ELR (cell line): Measurements from ENCODE around the gene SEPTIN3.
A peak's percentile ranks its signal among the peaks of the same experiment; 100 is the strongest.
"Not testable (repeated sequence)": the region's sequence is repeated elsewhere in the genome, so short reads cannot be mapped to it uniquely, and the experiment has no call there.

Experiments
- DNase-seq: peaks from one replicate; pipeline ENCODE4 v3.0.0-alpha.2; 2015; ENCODE audit warnings: low read depth

Gene SEPTIN3

DNA sequence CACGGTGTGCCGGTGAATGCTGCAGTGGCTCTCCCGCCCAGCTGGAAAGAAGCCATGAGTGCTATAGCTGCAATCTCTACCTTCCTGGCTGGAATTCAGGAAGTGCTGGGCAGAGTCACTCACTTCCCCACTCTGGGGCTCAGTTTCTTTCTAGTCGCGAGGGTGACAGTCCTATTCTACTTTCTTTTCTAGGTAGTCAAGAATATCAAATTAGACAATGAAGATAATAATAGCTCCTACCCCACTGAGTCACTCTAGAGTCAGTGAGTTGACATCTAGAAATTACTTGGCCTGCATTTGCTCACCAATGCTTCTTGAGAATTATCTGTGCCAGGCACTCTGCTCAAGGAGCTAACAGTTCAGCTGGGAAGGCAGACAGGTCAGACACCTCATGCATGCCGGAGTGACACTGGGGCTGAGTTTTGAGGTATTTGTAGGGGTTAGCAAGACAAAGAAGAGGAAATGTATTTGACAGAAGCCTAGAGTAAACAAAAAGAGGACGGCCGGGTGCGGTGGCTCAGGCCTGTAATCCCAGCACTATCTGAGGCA is 25.5 kb upstream of the SEPTIN3 start:
- DNase-seq = peak; percentile 37

DNA sequence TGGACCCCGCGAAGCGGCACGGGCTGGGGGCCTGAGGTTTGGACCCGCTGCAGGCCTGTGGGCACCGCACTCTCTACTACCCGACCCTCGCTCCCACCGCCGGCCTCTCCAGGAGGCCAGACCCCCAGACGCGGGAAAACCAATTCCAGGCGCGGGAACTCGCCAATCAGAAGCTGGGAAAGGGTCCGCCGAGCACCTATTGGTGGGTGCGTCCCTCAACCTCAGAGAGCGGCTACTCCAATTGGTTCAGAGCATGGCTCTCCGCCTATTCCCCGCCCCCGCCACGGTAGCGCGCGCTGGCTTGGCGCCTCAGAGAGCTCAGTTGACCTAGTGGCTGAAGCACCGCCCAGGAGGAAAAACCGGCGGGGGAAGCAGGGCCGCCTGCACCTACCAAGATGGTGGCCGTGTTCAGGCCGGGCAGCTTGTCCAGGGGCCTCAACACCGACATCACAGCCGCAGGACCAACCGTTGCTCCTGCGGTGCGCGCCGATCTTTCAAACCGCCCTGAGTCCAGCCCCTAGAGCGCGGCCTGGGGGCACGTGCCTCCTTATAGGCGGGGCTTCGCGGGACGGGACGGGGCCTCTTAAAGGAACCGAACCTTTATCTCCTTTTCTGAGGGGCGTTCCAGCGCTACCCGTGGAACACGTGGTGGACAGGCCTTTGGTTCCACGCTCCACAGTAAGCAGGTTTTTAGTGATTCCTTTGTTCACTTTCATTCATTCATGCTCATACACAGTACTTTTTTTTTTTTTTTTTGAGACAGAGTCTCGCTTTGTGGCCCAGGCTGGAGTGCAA is 22.4 kb upstream of the SEPTIN3 start, which contains the start of gene CENPM:
Gene CENPM (minus strand): TSS at position 524 of the 795 bp plus-strand sequence. CDS start 76 bp downstream, at position 448.
- peak; percentile 98 for DNase-seq

DNA sequence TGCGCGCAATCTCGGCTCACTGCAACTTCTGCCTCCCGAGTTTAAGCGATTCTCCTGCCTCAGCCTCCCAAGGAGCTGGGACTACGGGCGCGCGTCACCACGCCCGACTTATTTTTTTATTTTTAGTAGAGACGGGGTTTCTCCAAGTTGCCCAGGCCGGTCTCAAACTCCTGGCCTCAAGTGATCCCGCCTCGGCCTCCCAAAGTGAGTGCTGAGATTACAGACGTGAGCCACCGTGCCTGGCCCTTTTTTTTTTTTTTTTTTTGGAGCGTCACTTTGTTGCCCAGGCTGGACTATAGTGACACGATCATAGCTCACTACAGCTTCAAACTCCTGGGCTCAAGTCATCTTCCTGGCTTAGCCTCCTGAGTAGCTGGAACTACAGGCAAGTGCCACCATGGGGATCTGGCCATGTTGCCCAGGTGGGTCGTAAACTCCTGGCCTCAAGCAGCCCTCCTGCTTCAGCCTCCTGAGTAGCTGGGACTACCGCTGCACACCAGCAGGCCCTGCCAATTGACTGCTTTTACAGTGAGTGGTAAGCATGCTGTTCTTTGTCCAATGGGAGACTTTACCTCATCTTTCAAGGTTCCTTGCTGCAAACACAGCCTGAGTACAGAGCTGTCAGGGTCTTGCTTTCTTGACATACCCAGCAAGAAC is 21.7 kb upstream of the SEPTIN3 start:
- DNase-seq = no peak

DNA sequence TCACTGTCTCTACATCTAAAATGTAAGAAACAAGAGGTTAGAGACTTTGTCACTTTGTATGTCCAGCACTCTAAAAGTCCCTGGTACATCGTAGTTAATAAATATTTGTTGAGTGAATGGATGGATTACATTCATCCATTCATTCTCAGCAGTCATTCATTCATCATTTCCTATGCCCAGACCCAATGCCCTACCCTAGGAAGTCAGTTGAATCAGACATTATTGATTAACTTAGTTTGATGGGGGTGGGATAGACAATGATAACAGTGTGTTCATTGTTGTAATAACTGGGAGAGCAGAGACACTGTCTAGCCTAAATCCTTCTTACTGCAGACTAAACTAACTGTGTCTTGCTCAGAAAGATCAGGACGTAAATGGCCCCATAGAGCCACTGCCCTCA is 21.1 kb upstream of the SEPTIN3 start:
- DNase-seq = no peak

DNA sequence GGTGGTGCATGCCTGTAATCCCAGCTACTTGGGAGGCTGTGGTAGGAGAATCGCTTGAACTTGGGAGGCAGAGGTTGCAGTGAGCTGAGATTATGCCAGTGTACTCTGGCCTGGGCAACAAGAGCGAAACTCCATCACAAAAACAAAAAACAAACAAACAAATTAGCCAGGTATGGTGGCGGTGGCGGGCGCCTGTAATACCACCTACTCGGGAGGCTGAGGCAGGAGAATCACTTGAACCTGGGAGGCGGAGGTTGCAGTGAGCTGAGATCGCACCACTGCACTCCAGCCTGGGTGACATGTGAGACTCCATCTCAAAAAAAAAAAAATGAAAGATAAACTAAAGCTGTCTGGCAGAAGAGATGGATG is 20.3 kb upstream of the SEPTIN3 start:
- DNase-seq = not testable (repeated sequence)

DNA sequence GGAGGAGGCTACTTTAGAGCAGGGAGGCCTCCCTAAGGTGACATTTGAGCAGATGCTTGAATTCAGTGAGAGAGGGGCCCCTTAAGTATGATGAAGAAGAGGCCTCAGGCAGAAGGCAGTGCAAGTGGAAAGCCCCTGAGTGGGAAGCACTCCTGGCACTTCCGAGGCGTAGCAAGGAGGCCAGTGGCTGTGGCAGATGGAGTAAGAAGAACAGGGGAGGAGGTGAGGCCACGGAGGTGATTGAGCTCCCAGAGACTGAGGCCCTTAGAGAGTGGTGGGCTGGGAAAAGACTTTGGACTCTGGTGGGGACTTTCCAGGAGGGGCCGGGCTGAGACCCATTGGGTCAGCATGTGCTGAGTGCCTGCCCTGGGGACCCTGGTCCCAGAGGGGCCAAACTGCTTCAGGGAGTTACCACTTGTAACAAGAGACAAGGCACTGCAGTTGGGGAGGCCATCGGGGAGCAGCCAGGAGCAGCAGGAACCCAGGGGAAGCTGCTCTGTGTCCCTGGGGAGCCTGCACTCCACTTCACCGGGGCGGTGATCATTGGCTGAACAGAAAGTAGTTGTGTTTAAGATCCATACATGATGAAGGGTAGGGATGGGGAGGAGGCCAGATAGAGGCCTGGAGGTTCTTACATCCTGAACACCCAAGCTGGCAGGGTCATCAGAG is 19.8 kb upstream of the SEPTIN3 start:
- DNase-seq = no peak

DNA sequence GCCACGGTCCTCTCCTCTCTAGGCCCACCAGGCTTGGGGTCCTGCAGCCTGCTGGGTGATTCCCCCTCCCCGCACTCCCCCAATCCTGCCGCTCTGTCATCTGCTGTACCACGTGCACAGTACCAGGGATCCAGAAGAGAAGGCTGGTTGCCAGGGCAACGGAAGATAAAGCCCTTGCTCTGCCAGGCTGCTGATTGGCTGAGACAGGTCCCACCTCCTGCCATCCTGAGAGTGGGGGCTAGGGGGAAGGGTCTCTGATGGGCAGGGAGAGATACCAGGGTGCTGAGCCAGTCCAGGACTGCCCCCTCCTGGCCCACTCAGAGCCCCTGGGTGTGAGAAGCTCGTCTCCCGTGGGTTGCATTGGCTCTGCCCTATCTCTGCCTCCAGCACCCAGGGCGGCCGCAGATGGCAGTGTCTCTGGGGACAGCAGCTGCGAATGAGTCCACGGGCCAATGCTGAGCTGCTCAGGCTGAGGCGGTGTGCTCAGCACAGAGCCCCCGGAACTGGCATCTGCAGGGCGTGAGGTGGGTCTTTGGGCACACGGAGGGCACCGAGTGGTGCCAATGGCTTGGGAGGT is 17.3 kb upstream of the SEPTIN3 start, which contains the start of gene SMIM45:
Gene SMIM45 (plus strand): TSS at position 253 of the 577 bp plus-strand sequence.
- no peak for DNase-seq

DNA sequence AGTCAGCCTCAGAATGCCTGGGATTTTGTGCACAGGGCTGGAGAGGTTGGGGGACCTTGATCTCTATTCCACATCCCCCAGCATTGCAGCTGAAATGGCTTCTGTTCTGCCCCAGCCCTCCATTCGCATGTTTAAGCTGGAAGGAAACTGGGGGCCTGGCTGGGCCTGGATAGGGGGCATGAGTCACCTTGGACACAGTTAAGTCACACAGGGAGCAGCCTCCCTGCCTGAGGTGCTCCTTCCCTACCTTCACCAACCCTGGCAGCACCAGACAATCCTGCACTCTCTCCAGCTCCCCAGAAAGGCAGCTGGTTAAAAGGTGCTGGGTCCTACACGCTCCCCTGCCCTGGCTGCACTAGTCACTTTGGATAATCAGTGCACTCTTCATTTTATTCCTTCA is 16.5 kb upstream of the SEPTIN3 start:
- peak; percentile 44 for DNase-seq

DNA sequence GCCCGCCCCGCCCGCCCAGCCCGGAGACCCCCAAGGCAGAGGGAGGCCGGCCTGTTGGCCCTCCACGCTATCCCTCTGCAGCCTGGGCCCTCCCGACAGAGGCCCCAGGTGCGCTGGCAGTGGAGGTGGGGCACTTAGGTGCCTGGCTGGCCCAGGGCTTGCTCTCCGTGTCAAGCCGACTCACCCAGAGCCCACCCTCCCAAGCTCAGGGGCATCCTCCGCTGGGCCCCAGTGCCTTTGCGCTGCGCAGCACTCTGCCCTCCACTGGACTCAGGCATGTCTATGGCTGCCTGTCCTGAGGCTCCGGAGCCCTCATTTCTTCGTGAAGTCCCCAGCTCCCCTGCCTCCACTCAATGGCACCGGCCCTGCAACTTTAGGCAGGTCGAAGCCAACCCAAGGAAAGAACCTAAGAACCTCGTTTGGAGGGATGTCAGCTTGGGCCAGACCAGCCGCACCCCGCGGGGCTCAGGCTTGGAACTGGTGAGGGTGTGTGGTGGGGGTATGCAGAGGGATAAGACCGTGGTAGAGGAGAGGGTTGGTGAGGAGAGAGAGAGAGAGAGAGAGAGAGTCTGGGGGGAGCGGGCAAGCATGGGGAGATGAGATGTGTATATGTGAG is 11.2 kb upstream of the SEPTIN3 start:
- DNase-seq = no peak

DNA sequence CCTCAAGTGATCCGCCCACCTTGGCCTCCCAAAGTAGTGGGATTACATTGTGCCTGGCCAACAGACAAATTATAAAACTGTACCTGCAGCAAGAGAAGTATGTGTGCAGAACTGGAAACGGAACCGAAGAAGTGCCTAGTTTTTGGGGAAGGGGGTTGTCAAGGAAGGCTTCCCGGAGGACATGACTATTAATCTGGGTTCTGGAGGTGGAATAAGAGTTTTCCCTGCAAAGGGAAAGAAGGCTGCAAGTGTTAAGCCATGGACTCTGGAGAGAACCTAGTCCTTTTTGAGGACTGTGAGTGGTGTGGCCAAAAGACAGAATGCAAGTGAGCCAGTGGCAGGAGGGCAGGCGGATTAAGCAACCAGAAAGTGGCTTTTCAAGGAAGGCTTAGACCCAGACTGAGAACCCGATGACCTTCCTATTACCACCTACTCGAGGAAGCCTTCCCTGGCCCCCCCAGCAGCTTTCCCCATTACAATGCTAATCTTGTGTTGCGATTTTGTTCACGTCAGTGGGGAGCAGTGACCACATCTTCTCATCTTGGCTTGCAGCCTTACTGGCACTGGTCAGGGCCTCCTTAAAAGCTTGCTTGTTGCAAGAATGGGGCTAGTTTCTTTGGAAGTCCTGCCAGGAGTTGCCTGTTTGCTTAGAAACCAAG is 5.7 kb upstream of the SEPTIN3 start:
- no peak for DNase-seq

DNA sequence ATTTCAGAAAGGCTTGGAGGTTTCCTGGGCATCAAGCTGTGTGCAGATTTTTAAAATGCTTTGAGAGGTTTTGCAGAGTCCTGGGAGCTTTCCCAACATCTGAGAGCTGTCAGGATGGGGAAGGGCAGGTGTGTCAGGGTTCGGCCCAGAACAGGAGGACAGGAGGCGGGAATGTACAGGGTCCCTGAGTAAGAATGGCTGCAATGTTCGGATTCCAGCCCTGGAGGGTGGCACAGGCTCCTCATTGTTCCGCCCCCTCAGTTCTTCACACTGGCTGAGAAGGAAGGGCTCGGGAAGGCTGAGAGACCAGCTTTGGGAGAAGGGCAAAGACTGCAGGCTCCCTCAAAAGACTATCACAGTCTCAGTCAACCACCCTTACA is 5.1 kb upstream of the SEPTIN3 start:
- no peak for DNase-seq

DNA sequence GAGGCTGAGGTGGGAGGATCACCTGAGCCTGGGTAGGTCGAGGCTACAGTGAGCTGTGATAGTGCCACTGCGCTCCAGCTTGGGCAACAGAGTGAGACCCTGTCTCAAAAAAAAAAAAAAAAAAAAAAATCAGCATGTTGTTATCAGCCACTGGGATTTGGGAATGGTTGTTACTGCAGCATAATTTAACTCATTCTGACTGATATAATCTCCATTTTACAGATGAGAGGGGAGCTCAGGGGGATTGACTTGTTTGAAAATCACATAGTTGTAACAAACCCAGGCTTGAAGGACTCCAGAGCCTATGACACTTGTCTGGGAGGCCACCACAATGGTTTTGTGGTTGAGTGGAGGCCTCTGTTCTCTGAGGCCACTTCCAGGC is 3.0 kb upstream of the SEPTIN3 start:
- DNase-seq = no peak

DNA sequence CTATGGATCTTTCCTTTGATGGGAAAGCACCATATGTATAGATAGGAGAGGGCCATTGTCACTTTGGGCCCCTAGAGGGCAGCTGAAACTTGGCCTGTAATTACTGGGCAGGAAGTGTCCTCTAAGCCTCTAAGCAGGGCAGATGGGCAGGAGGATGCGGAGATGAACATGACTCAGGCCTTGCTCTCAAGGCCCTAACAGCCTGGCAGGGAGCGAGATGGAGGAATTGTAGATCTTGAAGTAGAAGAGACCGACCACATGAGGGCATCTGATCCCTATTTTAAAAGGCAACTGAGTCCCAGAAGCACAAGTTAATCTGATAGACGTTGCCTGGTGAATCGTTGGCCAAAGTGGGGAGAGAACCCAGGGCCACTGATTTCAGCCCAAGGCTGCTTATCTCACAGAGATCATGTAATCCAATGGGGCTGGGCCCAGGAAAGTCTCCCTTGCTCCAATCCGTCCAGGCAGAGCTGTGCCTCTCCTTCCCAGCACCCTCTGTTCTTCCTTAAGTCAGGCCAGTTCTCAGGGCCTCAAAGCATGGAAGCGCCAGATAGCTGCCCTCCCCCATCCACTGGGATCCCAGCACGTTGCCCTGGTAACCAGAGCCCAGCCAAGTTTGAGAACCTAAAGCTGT is 2.5 kb upstream of the SEPTIN3 start:
- peak; percentile 97 for DNase-seq

DNA sequence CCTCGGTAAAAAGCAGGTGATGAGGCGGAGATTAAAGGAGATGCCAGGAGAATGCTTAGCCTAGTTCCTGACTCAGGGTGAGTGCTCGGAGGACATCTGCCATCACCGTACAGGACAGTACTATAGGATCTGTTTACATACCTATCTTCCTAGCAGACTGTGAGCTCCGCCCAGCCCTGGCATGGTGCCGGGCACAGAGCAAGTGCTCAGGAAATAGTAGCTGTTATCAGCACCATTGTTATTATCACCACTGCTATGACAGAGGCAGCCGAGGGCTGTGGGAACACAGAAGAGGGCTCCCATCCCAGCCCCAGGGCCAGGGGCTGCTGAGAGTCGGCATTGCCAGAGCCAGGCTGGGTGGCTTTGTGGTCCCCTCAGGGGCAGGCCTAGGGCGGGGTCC is 642 bp upstream of the SEPTIN3 start:
- DNase-seq = peak; percentile 15

DNA sequence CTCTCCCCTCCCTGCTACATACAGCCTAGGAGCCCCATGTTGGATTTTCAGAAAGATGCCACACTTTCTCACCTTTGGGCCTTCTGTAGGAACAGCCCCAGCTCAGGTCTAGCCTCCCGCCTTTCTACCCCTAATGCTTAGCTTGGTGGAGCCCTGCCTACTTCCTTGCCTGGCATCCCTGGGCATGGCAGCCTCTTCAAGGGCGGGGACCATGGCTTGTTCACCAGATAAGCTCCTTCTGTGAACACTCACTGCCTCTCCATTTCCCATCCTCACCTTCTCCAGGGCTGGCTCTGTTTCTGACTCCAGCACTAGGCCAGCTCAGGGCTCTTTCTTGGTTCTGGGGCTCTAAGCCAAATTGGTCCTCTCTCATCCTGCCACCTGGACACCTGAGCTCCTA is 1.4 kb downstream of the SEPTIN3 start:
- DNase-seq = no peak

DNA sequence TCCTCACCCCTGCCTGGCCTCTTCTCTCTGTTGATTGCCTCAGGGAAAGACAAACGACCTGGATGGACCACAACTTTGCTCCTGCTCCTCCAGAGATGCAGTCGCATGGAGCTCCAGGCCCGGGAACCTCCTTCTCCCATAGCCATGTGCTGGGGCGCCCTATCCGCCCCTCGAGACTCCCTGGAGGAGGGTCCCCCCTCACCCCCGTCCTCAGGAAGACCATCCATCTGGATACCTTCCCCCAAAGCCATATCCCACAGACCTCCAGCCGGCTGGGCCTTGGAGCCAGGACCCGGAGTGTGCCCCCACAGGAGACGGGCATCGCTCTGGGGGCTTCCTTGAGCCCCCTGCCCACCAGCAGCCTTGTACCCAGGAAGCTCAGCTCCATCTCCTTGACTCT is 2.2 kb downstream of the SEPTIN3 start:
- no peak for DNase-seq

DNA sequence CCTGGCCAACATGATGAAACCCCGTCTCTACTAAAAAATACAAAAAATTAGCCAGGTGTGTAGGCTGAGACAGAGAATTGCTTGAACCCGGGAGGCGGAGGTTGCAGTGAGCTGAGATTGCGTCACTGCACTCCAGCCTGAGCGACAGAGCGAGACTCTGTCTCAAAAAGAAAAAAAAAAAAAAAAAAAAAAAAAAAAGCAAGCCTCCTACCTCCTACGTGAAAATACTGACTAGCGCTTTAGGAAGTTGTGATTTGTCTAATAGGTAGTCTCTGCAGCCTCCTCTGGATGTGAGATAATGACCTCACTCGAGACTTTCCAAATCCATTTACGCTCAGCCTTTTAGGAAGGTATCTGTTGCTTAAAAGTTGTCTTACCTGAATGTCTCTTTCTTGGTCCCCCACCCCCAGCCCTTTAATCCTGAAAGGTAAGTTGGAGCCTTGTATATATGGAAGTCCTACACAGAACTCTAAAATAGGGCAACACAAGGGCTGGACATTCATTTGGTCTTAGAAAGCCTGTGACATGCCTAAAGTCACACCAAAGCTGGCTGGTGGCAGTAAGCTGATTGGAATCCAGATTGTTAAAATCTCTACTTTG is 5.5 kb downstream of the SEPTIN3 start:
- DNase-seq = no peak

DNA sequence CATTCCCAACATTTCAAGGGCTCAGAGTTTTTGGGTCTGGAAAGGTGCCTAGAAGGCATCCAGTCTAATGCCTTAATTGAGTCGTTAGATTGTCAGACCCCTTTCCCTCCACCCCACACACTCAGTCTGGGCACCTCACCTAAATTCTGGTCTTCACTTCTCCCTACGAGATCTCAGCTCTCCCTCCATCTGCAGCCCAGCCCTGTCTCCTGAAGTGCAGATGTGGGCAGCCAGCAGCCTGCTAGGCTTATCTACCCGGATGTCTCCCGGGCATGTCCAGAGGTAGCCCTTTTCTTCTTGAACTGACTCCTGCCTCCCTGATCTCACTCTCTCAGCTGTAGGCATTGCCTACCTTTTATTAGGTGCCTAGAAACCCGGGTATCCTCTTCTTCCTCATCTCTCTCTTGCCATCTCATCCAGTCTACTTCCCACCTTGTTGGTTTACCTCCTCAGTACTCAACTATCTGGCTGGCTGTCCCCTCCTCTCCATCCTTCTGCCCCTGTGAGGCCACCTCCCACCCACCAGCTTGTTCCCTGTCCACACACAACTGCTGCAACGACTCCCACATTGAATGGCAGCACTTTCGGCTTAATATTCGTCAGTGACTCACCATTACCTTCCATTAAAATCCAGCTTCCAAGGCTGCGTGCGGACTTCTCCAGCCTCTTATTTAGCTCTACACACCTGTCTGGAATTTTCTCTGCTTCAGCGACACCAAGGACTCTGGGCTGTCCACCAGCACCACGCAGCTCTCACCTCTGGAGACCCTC is 6.2 kb downstream of the SEPTIN3 start:
- DNase-seq = no peak

DNA sequence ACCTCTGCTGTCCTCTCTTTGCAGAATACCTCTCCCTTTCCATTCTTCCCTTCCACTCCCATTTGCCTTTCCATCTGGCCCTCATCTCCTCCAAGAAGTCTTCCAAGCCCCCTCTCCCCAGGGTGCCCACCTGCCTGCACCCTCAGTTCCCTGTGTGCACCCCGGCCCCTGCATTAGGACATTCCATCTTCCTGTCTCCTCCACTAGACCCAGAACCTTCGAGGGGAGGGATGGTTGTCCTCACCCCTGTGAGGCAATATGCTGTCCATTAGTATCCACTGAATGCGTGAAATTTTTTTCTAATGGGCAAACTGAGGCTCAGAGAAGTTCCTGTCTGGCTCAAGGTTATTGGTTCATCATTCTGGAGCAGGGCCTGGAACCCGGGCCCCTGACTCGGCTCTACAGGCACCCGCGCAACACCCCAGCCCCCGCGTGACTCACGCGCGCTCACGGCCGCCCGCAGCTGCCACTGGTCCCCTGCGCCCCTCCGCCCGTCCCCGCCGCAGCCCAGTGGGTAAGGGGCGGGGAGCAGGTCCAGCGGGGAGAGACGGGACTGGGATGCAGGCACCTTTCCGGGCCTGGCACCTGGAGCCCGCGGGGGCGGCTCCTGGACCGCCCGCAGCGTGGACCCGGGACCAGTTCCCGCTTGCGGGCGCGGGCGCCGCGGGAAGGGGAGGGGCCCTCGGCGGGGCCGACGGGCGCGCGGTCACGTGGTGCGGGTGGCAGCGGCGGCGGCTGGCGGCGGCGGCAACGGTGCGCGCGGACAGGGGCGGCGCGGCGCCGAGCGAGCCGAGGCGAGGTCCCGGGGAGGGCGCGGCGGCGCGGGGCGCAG is 7.0 kb downstream of the SEPTIN3 start:
- DNase-seq = no peak
